H9 (cell line): Measurements from ENCODE around the gene CREBRF. TPM values are rescaled to one million over a fixed set of nuclear protein-coding genes. Genes with fewer than 3 reads are reported as not detected.

ENCODE experiments used
- DNase-seq: peaks from one replicate; pipeline ENCODE4 v3.0.0-alpha.2; 2017
- H2AFZ ChIP-seq: one replicate; pipeline ENCODE4 v1.6.1; 2013; ENCODE audit warnings: mild to moderate bottlenecking, low read length, control low read depth, moderate library complexity
- H2AK5ac ChIP-seq: 2 replicates; pipeline ENCODE4 v1.6.1; 2013; ENCODE audit warnings: low read length, control low read depth, mixed read lengths; ENCODE audit not compliant: insufficient read length
- H2BK120ac ChIP-seq: one replicate; pipeline ENCODE4 v1.6.1; 2013; ENCODE audit warnings: low read depth, mild to moderate bottlenecking, low read length, control low read depth, inconsistent platforms; ENCODE audit not compliant: poor library complexity, severe bottlenecking
- H2BK12ac ChIP-seq: 2 replicates; pipeline ENCODE4 v1.6.1; 2013; ENCODE audit warnings: low read length, control low read depth, mixed read lengths, low read depth; ENCODE audit not compliant: insufficient read length
- H2BK15ac ChIP-seq: 2 replicates; pipeline ENCODE4 v1.6.1; 2013; ENCODE audit warnings: low read depth, low read length, control low read depth
- H2BK20ac ChIP-seq: one replicate; pipeline ENCODE4 v1.6.1; 2013; ENCODE audit warnings: low read depth, mild to moderate bottlenecking, low read length, control low read depth, inconsistent platforms; ENCODE audit not compliant: poor library complexity, severe bottlenecking
- H2BK5ac ChIP-seq: 2 replicates; pipeline ENCODE4 v1.6.1; 2013; ENCODE audit warnings: low read length, control low read depth, mixed read lengths; ENCODE audit not compliant: insufficient read length
- H3K14ac ChIP-seq: 2 replicates; pipeline ENCODE4 v1.6.1; 2013; ENCODE audit warnings: low read length, control low read depth; ENCODE audit not compliant: insufficient read depth
- H3K18ac ChIP-seq: 2 replicates; pipeline ENCODE4 v1.6.1; 2013; ENCODE audit warnings: low read depth, mild to moderate bottlenecking, mixed read lengths, low read length, control low read depth; ENCODE audit not compliant: insufficient read length
- H3K23ac ChIP-seq: 2 replicates; pipeline ENCODE4 v1.6.1; 2013; ENCODE audit warnings: low read length, control low read depth, mixed read lengths, low read depth; ENCODE audit not compliant: insufficient read length
- H3K23me2 ChIP-seq: 2 replicates; pipeline ENCODE4 v1.6.1; 2013; ENCODE audit warnings: low read depth, mild to moderate bottlenecking, mixed read lengths, low read length, control low read depth; ENCODE audit not compliant: insufficient read length, poor library complexity, severe bottlenecking
- H3K27ac ChIP-seq: 2 replicates; pipeline ENCODE4 v1.5.1; 2013; ENCODE audit warnings: low read length, control low read depth, mixed read lengths, low read depth; ENCODE audit not compliant: insufficient read length
- H3K27me3 ChIP-seq: 2 replicates; pipeline ENCODE4 v1.6.1; 2013; ENCODE audit warnings: low read length, control low read depth, inconsistent platforms; ENCODE audit not compliant: insufficient read depth
- H3K4ac ChIP-seq: 2 replicates; pipeline ENCODE4 v1.6.1; 2013; ENCODE audit warnings: low read depth, mild to moderate bottlenecking, control low read depth, inconsistent platforms, low read length, moderate library complexity
- H3K4me1 ChIP-seq: 2 replicates; pipeline ENCODE4 v1.6.1; 2013; ENCODE audit warnings: low read length, control low read depth, inconsistent platforms; ENCODE audit not compliant: insufficient read depth
- H3K4me2 ChIP-seq: 2 replicates; pipeline ENCODE4 v1.6.1; 2013; ENCODE audit warnings: low read length, control low read depth, mixed read lengths; ENCODE audit not compliant: insufficient read length, insufficient read depth
- H3K56ac ChIP-seq: 2 replicates; pipeline ENCODE4 v1.6.1; 2013; ENCODE audit warnings: low read depth, mild to moderate bottlenecking, mixed read lengths, low read length, control low read depth; ENCODE audit not compliant: insufficient read length
- H3K79me1 ChIP-seq: 2 replicates; pipeline ENCODE4 v1.6.1; 2013; ENCODE audit warnings: low read depth, mild to moderate bottlenecking, moderate library complexity, low read length, control low read depth, inconsistent platforms; ENCODE audit not compliant: insufficient read depth, poor library complexity, severe bottlenecking
- H3K79me2 ChIP-seq: 2 replicates; pipeline ENCODE4 v1.6.1; 2013; ENCODE audit warnings: low read length, control low read depth, inconsistent platforms; ENCODE audit not compliant: insufficient read depth
- H3K9ac ChIP-seq: 2 replicates; pipeline ENCODE4 v1.6.1; 2013; ENCODE audit warnings: low read length, control low read depth, mixed read lengths; ENCODE audit not compliant: insufficient read length; ENCODE audit errors: extremely low read depth
- H3K9me3 ChIP-seq: one replicate; pipeline ENCODE4 v1.6.1; 2013; ENCODE audit warnings: low read depth, low read length, inconsistent platforms; ENCODE audit not compliant: control insufficient read depth
- H3T11ph ChIP-seq: one replicate; pipeline ENCODE4 v1.6.1; 2013; ENCODE audit warnings: mild to moderate bottlenecking, low read length, control low read depth, inconsistent platforms
- H4K20me1 ChIP-seq: one replicate; pipeline ENCODE4 v1.6.1; 2013; ENCODE audit not compliant: control insufficient read depth, insufficient read length, insufficient read depth
- H4K5ac ChIP-seq: 2 replicates; pipeline ENCODE4 v1.6.1; 2013; ENCODE audit warnings: low read depth, mild to moderate bottlenecking, mixed read lengths, low read length, control low read depth; ENCODE audit not compliant: insufficient read length
- H4K8ac ChIP-seq: replicated peaks from 2 replicates; pipeline ENCODE4 v1.6.1; 2013; ENCODE audit warnings: low read length, control low read depth, mixed read lengths, low read depth; ENCODE audit not compliant: insufficient read length
- H4K91ac ChIP-seq: 2 replicates; pipeline ENCODE4 v1.6.1; 2013; ENCODE audit warnings: low read depth, mild to moderate bottlenecking, moderate library complexity, mixed read lengths, low read length, control low read depth; ENCODE audit not compliant: insufficient read length
- H3K27ac Mint-ChIP-seq, 3 experiments: 2 replicates in 2 of 3; 3 replicates in 1 of 3; pipeline ENCODE4 v1.8.0; 2020 to 2021; ENCODE audit warnings: mixed read lengths in 3 of 3, mild to moderate bottlenecking in 1 of 3, moderate library complexity in 1 of 3
- H3K27me3 Mint-ChIP-seq: 2 replicates; pipeline ENCODE4 v1.8.0; 2021; ENCODE audit warnings: low read depth, mild to moderate bottlenecking, moderate library complexity, mixed read lengths
- H3K36me3 Mint-ChIP-seq, 3 experiments: 2 replicates in 2 of 3; 3 replicates in 1 of 3; pipeline ENCODE4 v1.8.0; 2020 to 2021; ENCODE audit warnings: low read depth in 3 of 3, mixed read lengths in 3 of 3; ENCODE audit not compliant: insufficient read depth in 1 of 3
- H3K4me1 Mint-ChIP-seq, 2 experiments: 2 replicates each; pipeline ENCODE4 v1.8.0; 2020; ENCODE audit warnings: mixed read lengths in 2 of 2
- H3K4me3 Mint-ChIP-seq, 2 experiments: 2 replicates in 1 of 2; 3 replicates in 1 of 2; pipeline ENCODE4 v1.8.0; 2020 to 2021; ENCODE audit warnings: mild to moderate bottlenecking in 2 of 2, mixed read lengths in 2 of 2, moderate library complexity in 1 of 2
- H3K9me3 Mint-ChIP-seq, 2 experiments: 2 replicates in 1 of 2; 3 replicates in 1 of 2; pipeline ENCODE4 v1.8.0; 2020; ENCODE audit warnings: mild to moderate bottlenecking in 2 of 2, mixed read lengths in 2 of 2, moderate library complexity in 1 of 2
- CTCF ChIP-seq: fragments of 200-600 bp; sonication (generic); conservative IDR thresholded peaks from 3 replicates; pipeline ENCODE4 v1.8.0; 2021; ENCODE audit warnings: antibody characterized with exemption, mild to moderate bottlenecking
- WGBS: extraction: QIAGEN DNeasy Blood & Tissue Kit; methylation state at CpG from one replicate; pipeline ENCODE4 v1.1.7; 2013; ENCODE audit warnings: missing lambda C conversion rate, low lambda C conversion rate, mixed read lengths; ENCODE audit not compliant: insufficient read length; ENCODE audit errors: extremely low coverage; 5-methylcytosine and 5-hydroxymethylcytosine counted together
- total RNA-seq: library from RNA; stranded (reverse); gene quantifications from 2 replicates; pipeline ENCODE4 v1.2.1, GENCODE V29; 2021

CREBRF gene
- total RNA-seq, 1 experiment from 2014 or later = 2.7 TPM

- Histone ChIP-seq H2BK20ac (no peak overlapping the region), H3T11ph (no peak overlapping the region), H2AK5ac (no peak overlapping the region), H3K23me2 (no peaks in the 10 kb centered on the region), H2BK12ac (no peak overlapping the region), H3K56ac (no peak overlapping the region), H3K4me2 (no peak overlapping the region), H3K18ac (no peak overlapping the region), H4K8ac (no peak overlapping the region), H3K4me1 (no peaks in the 10 kb centered on the region), H3K79me2 (peaks cover 2% of the 10 kb centered on the region; the same call in 1 of the 2 replicates), H3K23ac (no peak overlapping the region), H3K27me3 (no peaks in the 10 kb centered on the region), H3K9ac (no peak overlapping the region), H3K27ac (no peak overlapping the region), H2BK120ac (no peak overlapping the region), H3K14ac (no peak overlapping the region), H3K79me1 (no peaks in the 10 kb centered on the region), H4K20me1 (no peaks in the 10 kb centered on the region), H4K5ac (no peak overlapping the region), H2BK5ac (no peak overlapping the region), H3K4ac (no peak overlapping the region), H4K91ac (no peak overlapping the region), H2AFZ (no peak overlapping the region), H3K9me3 (no peaks in the 10 kb centered on the region), H2BK15ac (no peak overlapping the region)
- no peak for TF ChIP-seq CTCF
- no CpG with 5 or more reads among the region's 4 CpGs for WGBS
- no peak for DNase-seq
- no peaks in the 10 kb centered on the region for H3K27me3 Mint-ChIP-seq
- peaks cover 3 to 10% (median 4%) of the 10 kb centered on the region in 3 experiments; a peak in 4 of 7 replicates for H3K36me3 Mint-ChIP-seq
- no peaks in the 10 kb centered on the region for H3K4me1 Mint-ChIP-seq
- no peaks in the 10 kb centered on the region for H3K9me3 Mint-ChIP-seq
- no peak overlapping the region for H3K27ac Mint-ChIP-seq
- H3K4me3 Mint-ChIP-seq = no peak overlapping the region
These were observed 27.3 kb upstream of the CREBRF start for GRCh38 chr5:173028811-173029327.
